HG02678 (cell line): ENCODE results near the gene PKNOX2.

Experiments
- ATAC-seq: cut with Tn5 transposase; IDR thresholded peaks from one replicate; pipeline ENCODE4 v1.9.1; 2021; ENCODE audit warnings: mild to moderate bottlenecking, moderate library complexity; ENCODE audit not compliant: unreplicated experiment

PKNOX2 gene

DNA sequence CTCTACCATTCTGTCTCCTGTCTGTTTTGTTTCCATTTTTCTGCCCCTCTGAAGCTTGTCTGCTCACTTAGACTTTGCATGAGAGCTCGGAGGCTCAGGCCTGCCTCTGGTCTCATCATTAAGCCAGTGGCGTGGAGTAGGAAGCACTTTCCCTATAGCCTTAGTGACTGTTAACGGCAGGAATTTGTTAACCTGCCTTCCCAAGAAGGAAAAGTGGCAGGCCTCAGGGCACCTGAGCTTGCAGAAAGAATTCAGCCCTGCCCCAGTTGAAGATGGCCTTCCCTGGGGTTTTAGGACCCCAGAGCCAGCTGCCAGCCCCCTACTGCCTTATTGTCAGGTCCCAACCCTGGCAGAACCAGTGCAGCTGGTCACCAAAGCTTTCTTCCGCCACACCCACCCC, 93.2 kb downstream of the PKNOX2 start:
- no peak for ATAC-seq

DNA sequence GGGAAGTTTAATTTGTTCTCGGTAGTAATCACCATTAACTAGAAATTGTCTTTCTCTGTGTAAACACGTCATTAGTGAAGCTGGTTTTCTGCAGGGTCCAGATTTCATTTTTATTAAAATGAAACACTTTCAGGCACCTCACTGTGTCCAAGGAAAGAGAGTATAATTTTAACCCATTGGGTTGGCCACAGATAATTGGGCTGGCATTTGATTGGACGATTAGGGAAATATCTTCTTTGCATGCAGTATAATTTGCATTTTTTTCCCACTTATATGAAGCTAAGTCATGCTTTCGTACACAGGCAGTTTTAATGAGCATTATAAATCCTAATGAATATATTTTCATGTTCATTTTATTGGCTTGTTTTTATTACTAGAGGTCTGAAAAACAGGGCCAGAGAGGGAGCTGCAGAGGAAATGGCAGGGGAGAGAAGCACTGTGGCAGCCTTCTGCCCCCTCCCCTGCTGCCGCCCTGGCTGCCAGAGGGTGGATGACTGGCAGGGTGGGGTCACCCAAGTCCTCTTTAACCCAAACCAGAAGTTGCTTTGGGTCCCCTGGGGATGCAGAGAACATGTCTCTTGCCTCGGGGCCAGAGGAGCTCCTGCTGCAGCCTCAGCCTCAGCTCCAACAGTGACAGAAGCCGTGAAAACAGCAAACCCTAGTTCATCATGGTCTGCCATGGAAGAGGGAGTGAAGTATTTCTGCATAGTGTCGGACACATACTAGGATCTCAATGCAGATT, 93.9 kb downstream of the PKNOX2 start:
- ATAC-seq, result no peak

GRCh38 chr11:125261588-125261987, 97.0 kb downstream of the PKNOX2 start:
- ATAC-seq, result no peak

GRCh38 chr11:125262194-125262829, 97.8 kb downstream of the PKNOX2 start:
- ATAC-seq, result no peak

DNA sequence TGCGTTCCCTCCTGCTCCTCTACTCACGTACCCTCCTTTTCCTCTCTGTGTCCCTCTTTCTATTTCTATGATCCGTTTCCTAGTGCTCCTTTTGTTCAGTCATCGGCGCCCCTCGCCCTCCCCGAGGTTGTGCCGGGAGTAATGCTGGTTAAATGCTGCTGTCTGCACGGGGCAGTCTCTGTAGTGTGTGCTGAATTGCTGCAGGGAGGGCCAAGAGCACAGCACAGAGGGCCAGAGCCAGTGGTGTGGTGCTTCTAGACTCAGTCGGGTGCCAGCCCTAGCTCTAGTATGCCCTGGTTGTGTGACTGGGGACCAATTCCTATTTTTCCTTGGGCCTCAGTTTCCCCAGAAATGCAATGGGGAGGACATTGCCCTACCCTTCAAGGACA, 98.3 kb downstream of the PKNOX2 start:
- ATAC-seq, result no peak

DNA sequence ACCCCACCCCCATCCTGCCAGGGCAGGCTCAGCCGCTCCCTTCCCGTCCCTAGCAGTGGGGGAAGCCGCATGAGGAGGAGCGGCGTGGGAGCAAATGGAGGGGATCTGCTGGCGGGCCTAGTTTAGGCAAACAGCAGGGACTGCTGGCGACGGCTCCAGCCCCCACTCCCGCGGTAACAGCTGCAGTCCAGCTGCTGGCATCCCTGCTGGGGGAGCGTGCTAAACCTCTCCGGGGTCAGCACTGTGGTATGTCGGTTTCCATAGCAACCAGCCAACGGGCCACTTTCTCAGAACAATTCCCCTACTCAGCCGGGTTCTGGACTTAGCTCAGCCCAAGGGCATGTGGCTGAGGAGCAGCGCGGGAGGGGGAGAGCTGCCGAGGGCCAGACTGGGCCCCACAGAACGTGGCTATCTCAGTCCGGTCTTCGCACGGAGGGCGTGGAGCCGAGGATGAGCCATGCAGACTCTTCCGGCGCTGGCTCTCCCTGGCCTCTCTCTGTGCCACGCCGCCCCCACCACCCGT, 98.8 kb downstream of the PKNOX2 start:
- no peak for ATAC-seq

DNA sequence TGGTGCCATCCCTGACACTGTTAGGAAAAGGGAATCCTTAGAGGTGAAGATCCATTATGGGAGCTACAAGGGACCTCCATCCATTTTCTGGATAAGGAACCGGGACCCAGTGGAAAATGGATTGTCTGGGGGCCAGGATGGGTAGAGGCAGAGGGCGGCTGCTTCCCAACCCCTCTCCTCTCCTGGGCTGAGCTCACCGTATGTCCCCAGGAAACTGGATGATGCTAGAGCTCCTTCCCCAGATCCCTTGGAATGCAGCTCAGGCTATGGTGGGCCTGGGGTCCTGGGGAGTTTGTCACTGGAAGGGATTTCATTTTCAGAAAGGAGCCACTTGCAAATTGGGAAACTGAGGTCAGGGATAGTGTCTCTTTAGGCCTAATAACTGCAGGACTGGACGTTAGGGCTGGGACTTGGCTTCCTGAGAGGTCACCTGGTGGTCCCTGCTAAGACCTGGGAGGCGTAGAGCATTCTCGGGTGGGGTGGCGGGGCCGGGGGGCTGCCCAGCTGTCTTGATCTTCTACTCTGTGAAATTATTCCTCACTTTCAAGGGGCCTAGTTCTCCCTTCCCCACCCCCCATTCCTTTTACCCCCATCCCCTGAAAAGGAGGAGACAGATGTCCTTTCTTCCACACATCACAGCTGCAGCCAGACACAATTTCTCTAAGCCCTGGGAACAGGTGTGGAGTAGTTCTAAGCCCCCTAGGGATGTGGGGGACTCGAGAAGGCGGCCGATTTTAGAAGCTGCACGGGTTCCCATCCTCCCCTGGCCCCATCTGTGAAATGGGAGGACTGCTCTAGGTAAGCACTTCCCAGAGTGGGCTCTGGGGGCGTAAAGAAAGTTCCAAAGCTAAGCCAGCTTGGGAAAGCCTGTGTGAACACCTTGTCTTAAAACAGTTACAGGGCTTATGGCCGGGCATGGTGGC, 99.8 kb downstream of the PKNOX2 start:
- ATAC-seq, result no peak

- ATAC-seq, result no peak
Observed at GRCh38 chr11:125267548-125267947, 103.0 kb downstream of the PKNOX2 start.

DNA sequence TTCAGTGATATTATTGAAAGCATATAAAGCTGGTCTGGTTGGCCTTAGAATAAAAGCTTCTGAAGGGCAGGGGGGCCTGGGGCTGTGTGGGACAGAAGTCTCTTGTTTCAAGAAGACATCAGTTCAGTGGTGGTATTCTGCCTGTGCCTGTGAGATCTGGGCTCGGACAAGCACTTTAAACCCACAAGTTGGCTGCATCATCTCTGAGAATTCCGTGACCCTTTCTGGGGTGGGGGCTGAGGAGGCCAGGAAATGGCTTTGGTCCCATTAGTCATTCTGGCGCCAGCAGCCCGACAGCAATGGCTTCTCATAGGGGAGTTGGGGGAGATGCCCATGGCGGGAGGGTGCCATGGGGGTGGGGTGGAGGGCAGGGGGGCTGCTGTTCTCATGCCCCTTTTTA, 104.1 kb downstream of the PKNOX2 start:
- no peak for ATAC-seq

DNA sequence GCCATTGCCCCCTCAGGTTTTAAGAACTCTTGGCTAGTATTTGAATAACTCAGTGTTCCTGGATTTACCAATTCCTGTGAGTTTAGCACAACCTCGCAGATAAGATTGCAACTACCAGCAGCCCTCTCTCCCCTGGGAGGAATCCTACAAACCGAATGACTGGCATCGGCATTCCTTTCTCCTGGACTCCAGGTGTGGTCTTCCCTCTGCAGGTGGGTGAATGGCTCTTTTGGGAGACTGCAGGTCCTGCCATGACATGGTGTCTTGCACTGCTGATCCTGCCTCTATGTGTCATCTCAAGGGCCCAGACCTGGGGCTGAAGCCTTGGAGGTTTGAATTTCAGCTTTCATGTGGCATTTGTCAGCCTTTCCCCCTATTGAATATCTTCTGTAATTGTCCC, 105.6 kb downstream of the PKNOX2 start:
- no peak for ATAC-seq

DNA sequence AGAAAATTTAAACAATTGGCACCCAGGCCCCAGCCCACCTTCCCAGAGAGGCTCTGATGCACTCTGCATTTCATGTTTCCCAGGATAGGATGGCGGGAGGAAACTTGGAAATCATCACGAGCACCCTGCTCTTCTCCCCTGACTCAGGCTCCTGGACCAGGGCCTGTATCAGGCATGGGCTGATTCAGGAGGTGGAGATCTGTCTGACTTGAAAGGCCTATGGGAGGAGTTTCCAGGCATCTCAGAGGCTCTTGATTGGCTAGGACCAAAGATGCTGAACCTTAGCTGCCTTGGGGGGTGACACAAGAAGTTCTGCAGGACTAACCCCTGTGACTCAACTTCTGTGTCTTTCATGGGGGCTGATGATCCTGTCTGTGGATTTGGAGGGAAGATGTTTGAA, 106.2 kb downstream of the PKNOX2 start:
- ATAC-seq, result no peak

- ATAC-seq, result no peak
Observed at GRCh38 chr11:125271483-125272091, 107.0 kb downstream of the PKNOX2 start.

- no peak for ATAC-seq
Observed at GRCh38 chr11:125272092-125272491, 107.5 kb downstream of the PKNOX2 start.

GRCh38 chr11:125272821-125273220, 108.3 kb downstream of the PKNOX2 start:
- no peak for ATAC-seq

- no peak for ATAC-seq
Observed at GRCh38 chr11:125273519-125274000, 109.0 kb downstream of the PKNOX2 start.

DNA sequence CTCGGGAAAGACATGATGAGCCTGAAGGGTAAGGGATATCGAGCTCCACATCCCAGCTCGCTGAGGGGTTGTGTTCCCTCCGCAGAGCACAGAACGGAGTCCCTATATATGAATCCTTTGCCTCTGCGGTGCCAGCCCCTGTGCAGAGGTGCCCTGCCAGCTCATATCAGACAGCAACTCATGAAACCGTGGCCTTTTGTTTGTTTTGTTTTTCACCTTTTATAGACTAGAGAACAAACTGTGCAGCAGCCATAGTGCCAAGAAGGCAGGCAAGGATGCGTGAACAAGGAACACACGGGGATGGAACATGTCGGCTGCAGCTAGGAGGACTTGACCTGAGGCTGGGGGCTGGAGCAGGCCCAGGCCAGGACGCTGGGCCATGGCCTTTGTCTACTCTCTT, 109.8 kb downstream of the PKNOX2 start:
- ATAC-seq, result no peak

DNA sequence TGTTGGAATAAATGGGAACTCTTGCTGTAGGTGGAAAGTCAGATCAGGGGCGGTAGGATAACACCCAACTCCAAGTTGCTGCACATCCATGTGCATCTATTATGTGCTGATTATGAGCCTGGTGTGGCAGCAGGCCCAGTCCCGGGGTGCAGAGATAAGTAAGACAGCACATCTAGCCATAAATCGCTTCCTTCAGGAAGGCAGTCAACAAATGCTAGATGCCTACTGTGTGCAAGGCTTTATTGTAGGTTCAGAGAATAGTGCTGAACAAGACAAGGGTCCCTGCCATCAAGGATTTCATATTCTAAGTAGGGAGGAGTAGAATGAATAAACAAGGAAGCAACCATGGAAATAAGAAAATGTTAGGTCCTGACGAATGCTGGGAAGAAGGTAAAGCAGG, 110.2 kb downstream of the PKNOX2 start:
- ATAC-seq, result no peak

- ATAC-seq, result no peak
Observed at GRCh38 chr11:125275905-125276618, 111.5 kb downstream of the PKNOX2 start.

DNA sequence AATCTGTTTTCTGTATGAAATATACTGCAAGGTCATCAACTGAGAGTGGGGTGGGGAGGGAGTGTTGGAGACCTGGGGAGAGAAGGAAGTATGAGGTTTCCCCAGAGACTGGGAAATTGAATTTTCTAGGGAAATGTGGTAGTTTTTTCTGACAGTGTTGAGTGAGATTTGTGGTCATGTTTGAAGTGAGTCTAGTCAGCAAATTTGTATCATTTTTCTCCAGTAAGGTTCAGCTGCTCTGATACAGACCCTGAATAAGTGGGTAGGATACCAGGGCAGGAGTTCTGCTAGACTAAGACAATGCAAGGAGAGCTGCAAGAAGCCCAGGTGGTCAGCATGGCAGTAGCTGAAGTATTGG, 112.0 kb downstream of the PKNOX2 start:
- no peak for ATAC-seq

DNA sequence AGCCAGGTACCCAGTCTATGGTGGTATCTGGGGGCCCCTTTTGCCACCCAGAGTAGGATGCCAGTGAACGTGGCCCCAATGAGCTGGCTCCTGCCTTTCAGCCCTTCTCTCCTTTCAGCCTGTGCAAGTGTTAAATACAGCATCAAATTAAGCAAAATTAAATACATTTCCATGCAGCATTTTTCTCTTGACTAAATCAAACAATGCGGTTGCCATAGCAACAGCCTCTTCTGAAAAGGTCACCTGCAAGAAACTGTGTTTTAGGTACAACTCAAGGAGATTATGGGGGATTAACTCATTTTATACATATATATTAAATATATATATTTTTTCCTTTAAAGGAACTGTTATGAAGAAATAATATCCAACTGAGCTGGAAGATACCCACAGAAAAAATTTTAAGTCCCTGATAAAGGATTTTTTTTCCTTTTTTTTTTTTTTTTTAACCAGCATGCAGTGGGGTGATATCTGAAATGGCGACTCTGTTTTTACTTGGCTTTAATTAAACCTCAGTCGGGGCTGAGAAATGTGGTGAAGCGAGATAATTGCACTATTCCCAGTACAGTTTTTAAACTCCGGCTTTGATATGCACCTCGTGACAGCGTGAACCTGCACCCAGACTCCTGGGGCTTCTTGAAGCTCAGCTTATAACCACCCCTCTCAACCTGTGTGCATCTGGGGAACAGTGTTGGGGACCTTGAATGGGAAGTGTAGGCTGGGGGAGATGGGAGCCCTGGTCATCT, 115.3 kb downstream of the PKNOX2 start:
- ATAC-seq, result no peak
